Measurements from ENCODE around the gene ZCCHC17. TPM values are rescaled to one million over a fixed set of nuclear protein-coding genes. Genes with fewer than 3 reads are reported as not detected.

Gene ZCCHC17
- total and polyA plus RNA-seq, 2 experiments from 2014 or later = 25.9 to 44.3 TPM

- peak overlapping the region; percentile 94 for H3K27ac ChIP-seq
- WGBS (ENCODE audit: low lambda C conversion rate, missing lambda C conversion rate) = 38% methylated on average over 7 of the region's 7 CpGs
- H3K9me2 ChIP-seq (replicated peaks; ENCODE audit: insufficient read depth) = no peaks in the 10 kb centered on the region
- TF ChIP-seq CTCF (IDR thresholded peaks at IDR 0.05; ENCODE audit: poor library complexity) (no peak), EZH2 (IDR thresholded peaks at IDR 0.05; ENCODE audit: borderline replicate concordance) (no peak), EZH2phosphoT487 (IDR thresholded peaks at IDR 0.05; ENCODE audit: low read depth, severe bottlenecking, unreplicated experiment) (no peak)
- DNase-seq (ENCODE audit: low spot score) = peak; percentile 90
- no peaks in the 10 kb centered on the region for H3K79me2 ChIP-seq
- H3K27me3 ChIP-seq = no peaks in the 10 kb centered on the region
- no peaks in the 10 kb centered on the region for H3K36me3 ChIP-seq (replicated peaks; ENCODE audit: insufficient read depth, low read depth)
- H4K20me1 ChIP-seq (ENCODE audit: insufficient read depth, poor library complexity, severe bottlenecking) = no peaks in the 10 kb centered on the region
- H3K4me2 ChIP-seq = peak overlapping the region; percentile 44
- H2AFZ ChIP-seq = no peak overlapping the region
- H3K4me3 ChIP-seq = no peak overlapping the region
- peaks cover 18% of the 10 kb centered on the region for H3K4me1 ChIP-seq (ENCODE audit: insufficient read depth)
- H3K9me3 ChIP-seq (ENCODE audit: low read depth) = no peaks in the 10 kb centered on the region
Measured at GRCh38 chr1:31390071-31390470, 93.2 kb downstream of the ZCCHC17 start.

- Histone ChIP-seq H3K27me3 (no peaks in the 10 kb centered on the region), H3K9me2 (replicated peaks; ENCODE audit: insufficient read depth) (no peaks in the 10 kb centered on the region), H3K79me2 (no peaks in the 10 kb centered on the region), H3K4me1 (ENCODE audit: insufficient read depth) (peaks cover 18% of the 10 kb centered on the region), H3K27ac (no peak overlapping the region), H3K36me3 (replicated peaks; ENCODE audit: insufficient read depth, low read depth) (no peaks in the 10 kb centered on the region), H2AFZ (no peak overlapping the region), H3K9me3 (ENCODE audit: low read depth) (no peaks in the 10 kb centered on the region), H3K4me2 (no peak overlapping the region), H3K4me3 (no peak overlapping the region), H4K20me1 (ENCODE audit: insufficient read depth, poor library complexity, severe bottlenecking) (no peaks in the 10 kb centered on the region)
- DNase-seq (ENCODE audit: low spot score) = no peak
- TF ChIP-seq CTCF (IDR thresholded peaks at IDR 0.05; ENCODE audit: poor library complexity) (no peak), EZH2phosphoT487 (IDR thresholded peaks at IDR 0.05; ENCODE audit: low read depth, severe bottlenecking, unreplicated experiment) (no peak), EZH2 (IDR thresholded peaks at IDR 0.05; ENCODE audit: borderline replicate concordance) (no peak)
Measured at GRCh38 chr1:31393463-31393862, 96.6 kb downstream of the ZCCHC17 start.

GRCh38 chr1:31394584-31395193 is 97.9 kb downstream of the ZCCHC17 start:
- peak overlapping the region; percentile 65 for H3K4me2 ChIP-seq
- H3K9me2 ChIP-seq (replicated peaks; ENCODE audit: insufficient read depth) = no peaks in the 10 kb centered on the region
- 4% methylated on average over 36 of the region's 36 CpGs for WGBS (ENCODE audit: low lambda C conversion rate, missing lambda C conversion rate)
- H3K4me3 ChIP-seq = no peak overlapping the region
- peak overlapping the region; percentile 56 for H2AFZ ChIP-seq
- no peaks in the 10 kb centered on the region for H3K79me2 ChIP-seq
- TF ChIP-seq EZH2phosphoT487 (IDR thresholded peaks at IDR 0.05; ENCODE audit: low read depth, severe bottlenecking, unreplicated experiment) (no peak), CTCF (IDR thresholded peaks at IDR 0.05; ENCODE audit: poor library complexity) (peak; percentile 93), EZH2 (IDR thresholded peaks at IDR 0.05; ENCODE audit: borderline replicate concordance) (no peak)
- no peaks in the 10 kb centered on the region for H4K20me1 ChIP-seq (ENCODE audit: insufficient read depth, poor library complexity, severe bottlenecking)
- H3K27ac ChIP-seq = peak overlapping the region; percentile 22
- H3K27me3 ChIP-seq = no peaks in the 10 kb centered on the region
- DNase-seq (ENCODE audit: low spot score) = peak; percentile 95
- H3K9me3 ChIP-seq (ENCODE audit: low read depth) = no peaks in the 10 kb centered on the region
- H3K36me3 ChIP-seq (replicated peaks; ENCODE audit: insufficient read depth, low read depth) = no peaks in the 10 kb centered on the region
- peaks cover 12% of the 10 kb centered on the region for H3K4me1 ChIP-seq (ENCODE audit: insufficient read depth)
